ENCODE data around the gene KLHL42.

The KLHL42 gene

GRCh38 chr12:27780612-27781408, 777 bp downstream of the KLHL42 start:
- no peak for DNase-seq (ENCODE audit: low spot score)

DNA sequence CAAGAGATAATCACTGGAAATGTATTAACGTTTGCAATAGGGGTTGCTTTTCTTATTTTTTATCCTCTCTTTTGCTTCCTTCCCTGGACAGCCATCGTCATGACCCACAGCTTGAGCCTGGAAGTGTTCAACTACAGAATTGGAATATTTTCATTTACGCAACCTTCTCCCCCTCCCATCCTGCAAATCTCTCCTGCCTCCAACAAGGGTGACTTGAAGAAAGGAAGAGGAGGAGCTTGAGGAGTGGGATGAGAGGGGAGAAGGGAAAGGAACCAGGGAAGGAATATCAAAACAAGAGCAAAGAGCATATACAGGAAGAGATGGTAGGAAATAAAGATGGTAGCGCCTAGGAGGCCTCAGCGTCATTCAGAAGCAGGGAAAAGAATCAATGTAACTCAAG, 1.6 kb downstream of the KLHL42 start:
- no peak for DNase-seq (ENCODE audit: low spot score)

GRCh38 chr12:27782481-27782880, 2.4 kb downstream of the KLHL42 start:
- DNase-seq (ENCODE audit: low spot score) = no peak

- DNase-seq (ENCODE audit: low spot score) = no peak
Observed at GRCh38 chr12:27785882-27786570, 6.0 kb downstream of the KLHL42 start.

GRCh38 chr12:27787559-27787958, 7.5 kb downstream of the KLHL42 start:
- no peak for DNase-seq (ENCODE audit: low spot score)

GRCh38 chr12:27790179-27790578, 10.1 kb downstream of the KLHL42 start:
- DNase-seq (ENCODE audit: low spot score) = no peak

DNA sequence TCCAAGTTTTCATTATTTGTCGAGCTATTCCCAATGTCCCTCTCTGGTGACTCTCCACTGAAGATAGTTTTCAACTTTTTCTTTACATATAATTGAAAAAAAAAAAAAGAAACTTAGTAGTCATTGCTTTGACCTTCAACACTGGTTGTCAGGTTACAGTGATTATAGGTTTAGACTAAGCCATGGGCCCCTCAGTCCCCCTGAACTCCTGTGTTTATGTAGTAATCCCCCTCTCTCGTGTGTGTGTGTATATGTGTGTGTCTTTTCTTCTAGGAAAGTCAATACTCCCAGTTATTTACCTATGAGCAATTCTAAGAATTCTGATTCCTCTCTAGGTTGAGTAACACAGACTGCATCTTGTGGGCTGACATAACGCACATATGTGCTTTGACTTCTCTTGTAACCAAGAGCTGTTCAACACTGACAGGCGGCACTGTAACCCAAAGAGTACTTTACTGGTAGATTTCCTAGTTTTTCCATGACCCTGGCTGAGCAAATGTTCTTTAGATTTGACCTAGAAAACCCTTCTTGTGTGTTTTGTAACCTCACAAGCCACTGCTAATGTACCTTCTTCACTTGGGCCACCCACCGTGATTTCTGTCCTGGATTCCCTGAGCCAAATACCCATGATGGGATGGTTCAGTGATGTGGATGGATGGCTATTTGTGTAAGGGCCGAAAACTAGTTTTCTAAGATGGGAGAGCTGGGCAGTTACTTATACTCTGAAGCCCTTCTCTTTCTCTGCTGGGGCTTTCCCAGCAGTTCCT, 15.0 kb downstream of the KLHL42 start:
- DNase-seq (ENCODE audit: low spot score) = no peak

DNA sequence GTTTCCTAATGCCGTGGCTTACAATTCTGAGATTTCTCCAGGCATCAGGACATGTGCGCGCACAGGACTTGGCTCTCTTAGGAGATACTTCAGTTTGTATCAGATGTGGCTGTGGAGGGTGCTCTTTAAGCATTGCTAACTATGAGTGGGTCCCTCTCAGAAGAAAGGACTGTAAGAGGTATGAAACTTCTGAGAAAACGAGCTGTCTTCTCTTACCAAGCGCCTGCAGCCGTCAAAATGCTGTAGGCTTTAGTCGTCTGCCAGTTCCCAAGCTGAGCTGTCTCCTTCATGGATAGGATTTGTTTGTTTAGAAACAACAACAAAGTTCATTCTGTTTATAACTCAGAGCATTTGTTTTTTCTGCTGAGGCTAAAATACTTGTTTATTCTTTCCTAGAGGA, 16.1 kb downstream of the KLHL42 start:
- DNase-seq (ENCODE audit: low spot score) = no peak

DNA sequence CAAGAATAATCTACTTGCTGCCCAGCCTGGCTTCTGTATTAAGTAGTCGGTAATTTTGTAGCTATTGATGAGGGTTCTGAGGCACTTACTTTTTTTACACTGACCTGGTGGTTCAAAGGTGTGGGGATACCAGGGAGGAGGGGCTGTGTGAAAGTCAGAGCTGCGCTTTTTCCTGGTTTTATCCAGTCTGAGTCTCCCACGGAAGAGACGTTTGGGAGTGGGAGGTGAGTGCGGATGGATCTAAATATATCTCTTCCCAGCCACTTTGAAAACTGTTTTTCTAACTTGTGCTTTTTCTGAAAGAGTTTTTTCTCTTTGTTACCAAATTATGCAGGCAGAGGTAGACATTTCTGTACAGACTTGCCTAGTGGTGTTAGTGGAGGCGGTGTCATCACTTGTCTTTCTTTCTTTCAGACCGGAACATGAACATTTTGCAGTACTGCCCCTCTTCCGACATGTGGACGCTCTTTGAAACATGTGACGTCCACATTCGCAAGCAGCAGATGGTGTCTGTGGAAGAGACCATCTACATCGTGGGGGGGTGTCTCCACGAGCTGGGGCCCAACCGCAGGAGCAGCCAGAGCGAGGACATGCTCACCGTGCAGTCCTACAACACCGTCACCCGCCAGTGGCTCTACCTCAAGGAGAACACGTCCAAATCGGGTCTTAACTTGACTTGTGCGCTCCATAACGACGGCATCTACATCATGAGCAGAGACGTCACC, 17.4 kb downstream of the KLHL42 start:
- DNase-seq (ENCODE audit: low spot score) = no peak

GRCh38 chr12:27800819-27801218, 20.8 kb downstream of the KLHL42 start:
- DNase-seq (ENCODE audit: low spot score) = no peak

- no peak for DNase-seq (ENCODE audit: low spot score)
Observed at GRCh38 chr12:27801630-27802029, 21.6 kb downstream of the KLHL42 start.

DNA sequence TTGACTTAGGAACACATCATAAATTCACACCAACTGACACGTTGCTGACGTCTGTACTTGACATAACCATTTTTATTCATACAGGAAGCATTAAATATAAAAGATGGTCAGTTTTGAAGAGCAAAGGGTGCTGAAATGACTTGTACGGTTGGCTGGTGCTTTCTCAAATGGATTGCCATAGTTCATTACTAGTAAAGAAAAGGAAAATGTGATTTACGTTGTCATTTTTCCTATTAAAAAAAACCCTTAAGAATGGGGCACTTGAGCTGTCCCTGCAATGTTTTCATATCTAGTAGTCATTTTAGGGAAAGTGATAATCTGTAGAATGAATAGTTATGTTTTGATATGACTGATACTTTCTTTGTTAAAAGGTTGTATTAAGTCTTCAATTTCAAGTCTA, 22.5 kb downstream of the KLHL42 start:
- DNase-seq (ENCODE audit: low spot score) = no peak

- no peak for DNase-seq (ENCODE audit: low spot score)
Observed at GRCh38 chr12:27802936-27803335, 22.9 kb downstream of the KLHL42 start.

DNA sequence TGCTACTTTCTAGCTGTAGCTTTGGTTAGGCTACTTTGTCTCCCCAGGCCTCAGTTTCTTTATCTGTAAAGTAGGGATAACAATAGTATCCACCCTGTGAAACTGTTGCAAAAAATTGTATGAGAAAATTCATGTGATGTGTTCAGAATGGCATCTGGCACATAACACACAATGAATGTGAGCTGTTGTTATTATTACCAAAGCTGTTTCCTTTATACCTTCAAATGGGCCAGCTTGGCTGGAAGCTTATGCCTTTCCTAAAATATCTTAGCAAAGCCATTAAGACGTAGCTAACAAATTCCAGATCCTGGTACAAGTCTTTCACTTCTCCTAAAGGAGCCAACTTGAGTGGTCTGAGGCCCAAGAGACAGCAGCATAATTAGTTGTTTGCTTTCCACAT, 25.2 kb downstream of the KLHL42 start:
- no peak for DNase-seq (ENCODE audit: low spot score)

DNA sequence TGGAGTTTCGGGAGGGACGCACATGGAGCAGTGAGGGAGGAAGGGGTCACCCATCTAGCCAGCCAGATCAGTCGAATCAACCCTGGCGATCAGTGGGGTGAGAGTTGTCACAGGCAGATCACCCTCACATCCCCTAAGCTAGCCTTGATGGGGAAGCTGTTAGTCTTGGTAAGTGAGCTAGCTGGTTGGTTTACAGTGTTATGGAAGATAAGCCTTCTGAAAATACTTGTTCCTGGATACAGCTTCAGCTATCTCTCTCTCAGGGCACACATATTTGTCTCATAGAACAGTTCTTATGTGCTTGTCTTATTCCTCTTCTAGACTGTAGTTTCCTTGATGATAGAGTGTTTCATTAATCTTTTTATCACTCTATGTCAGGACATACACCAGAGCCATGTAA, 26.2 kb downstream of the KLHL42 start:
- DNase-seq (ENCODE audit: low spot score) = no peak

GRCh38 chr12:27807063-27807703, 27.1 kb downstream of the KLHL42 start:
- DNase-seq (ENCODE audit: low spot score) = no peak

GRCh38 chr12:27808841-27809240, 28.8 kb downstream of the KLHL42 start:
- DNase-seq (ENCODE audit: low spot score) = no peak

- DNase-seq (ENCODE audit: low spot score) = no peak
Observed at GRCh38 chr12:27810756-27811155, 30.7 kb downstream of the KLHL42 start.

GRCh38 chr12:27812502-27812901, 32.5 kb downstream of the KLHL42 start:
- no peak for DNase-seq (ENCODE audit: low spot score)

DNA sequence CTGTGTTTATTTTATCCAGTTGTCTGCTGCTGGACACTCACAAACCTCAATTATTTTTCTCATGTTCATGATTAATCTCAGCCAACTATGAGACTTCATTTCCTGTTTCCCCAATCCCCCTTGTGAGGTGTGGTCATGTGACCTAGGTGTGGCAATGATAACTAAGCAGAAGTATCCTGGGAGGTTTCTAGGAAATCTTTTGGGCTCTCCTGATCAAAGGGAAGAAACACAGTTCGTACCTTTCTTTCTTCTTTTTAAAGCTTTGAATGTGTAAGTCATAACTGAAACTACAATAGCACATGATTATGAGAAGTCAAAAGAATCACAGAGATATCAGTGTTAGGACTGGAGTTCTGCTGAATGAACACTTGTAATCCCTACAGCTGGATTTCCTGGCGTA, 34.4 kb downstream of the KLHL42 start:
- no peak for DNase-seq (ENCODE audit: low spot score)

DNA sequence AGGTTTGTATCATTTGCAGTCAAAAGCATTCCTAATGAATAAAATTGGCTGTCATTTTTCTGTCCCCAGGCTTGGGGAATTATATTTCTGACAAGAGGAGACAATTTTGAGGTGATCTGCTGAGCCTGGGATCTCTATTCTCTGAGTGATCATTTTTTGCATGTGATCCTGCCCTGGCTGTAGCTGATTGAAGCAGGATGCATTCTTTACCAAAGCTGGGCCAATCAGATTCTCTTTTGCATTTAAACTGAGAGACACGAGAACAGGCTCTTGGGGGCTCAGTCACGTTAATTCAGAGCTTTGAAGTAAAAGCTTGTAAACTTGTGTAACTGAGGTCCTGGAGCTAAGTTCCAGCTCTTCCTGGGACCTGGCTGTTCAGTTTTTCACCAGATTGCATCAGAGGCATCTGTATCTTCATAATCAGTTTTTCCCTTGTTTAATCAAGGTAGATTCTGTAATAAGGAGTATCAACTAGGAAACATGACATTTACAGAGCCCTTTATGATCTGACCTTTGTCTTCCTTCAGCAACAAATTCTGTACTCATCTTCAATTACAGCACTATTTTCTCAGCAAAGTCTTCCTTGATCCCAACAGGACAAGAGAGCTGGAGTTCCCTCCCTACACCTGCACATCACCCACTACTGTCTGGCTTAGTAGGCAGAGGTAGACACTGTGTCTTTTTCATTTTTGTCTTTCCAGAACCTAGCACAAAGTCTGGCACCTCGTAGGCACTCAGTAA, 35.0 kb downstream of the KLHL42 start:
- DNase-seq (ENCODE audit: low spot score) = no peak
